GM11168 (cell line): ENCODE measurements around the gene ZNF423.

Experiments used
- in situ Hi-C: fragments of 300-500 bp; cut with MboI; formaldehyde crosslinking; loops from one replicate; pipeline ENCODE4 v1.12.0; 2022; ENCODE audit warnings: low sequenced_read_pairs; ENCODE audit not compliant: unreplicated experiment

The ZNF423 gene

DNA sequence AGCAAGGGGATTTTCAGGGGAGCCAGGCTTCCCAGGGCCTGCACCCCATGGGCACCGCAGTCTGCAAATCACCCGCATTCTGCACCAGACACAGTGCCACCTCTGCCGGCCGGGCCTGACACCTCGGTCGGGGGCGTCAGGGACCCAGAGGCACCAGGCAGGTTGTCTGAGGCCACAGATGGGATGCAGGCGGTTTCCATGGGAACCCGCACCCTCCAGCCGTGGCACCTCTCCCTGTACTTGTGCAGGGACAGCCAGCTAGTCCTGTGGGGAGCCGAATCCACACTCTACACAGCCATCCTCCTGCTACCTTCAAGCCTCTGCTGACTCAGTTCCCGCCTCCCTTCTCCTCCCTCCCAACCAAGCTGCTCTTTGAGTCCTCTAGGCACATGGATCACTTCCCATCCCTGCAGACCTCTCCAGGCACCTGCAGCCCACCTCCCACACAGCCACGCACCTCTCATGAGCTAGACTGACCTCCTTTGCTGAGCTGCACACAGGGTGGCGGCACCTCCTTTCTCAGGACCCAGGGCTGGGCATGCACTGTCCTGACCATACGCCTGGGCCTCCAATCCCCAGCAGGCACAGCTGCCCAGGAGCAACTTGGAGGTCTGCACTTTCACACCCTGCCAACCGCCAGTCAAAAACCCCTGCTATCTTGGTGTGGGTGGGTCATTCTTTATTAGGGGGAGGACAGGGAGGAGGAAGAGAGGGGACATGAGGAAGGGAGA is 362.9 kb downstream of the ZNF423 start:
- in situ Hi-C loops: no loop called here

DNA sequence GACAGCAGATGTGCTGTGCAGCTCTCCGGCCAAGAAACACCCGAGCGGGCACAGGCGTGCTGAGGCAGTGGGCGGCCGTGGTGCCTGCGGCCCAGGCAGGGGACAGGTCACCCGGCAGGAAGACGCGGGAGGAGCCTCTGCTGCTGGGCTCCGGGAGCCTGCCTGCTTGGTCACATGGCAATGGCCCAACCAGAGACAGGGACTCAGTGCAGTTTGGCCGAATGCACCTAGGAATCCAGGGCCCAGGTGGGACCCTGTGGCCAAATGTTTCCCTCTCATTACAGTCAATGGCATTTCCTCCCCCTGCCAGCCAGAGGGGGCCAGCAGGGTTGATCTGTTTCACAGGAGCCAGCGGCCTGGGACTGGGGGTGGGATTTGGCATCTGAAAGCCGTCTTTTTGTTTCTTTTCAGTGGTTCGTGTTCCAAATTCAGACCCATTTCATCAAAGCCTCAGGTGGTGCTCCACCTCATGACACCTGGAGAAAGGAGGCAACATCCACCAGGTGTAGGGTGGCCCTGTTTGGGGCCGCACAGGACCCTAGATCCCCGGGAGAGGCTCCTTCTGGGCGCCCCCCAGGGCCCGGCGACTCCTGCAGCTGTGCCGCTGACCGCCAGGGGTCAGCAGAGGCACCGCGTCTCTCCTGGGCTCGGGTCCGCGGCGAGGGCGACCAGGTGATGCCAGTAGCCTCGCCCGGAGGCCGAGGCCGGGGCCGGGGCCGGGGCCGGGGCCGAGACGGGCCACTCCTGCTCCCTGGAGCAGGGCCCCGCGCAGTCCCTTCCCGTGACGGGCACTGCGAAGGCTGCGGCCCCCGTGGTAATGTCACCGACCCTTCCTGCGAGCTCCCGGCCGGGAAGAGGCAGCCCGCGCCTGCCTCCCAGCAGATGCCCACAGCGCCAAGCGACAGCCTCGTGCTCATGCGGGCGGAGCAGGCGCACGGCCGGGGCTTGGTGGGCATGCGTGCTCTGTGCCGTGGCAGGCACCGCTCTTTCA is 363.8 kb downstream of the ZNF423 start:
- in situ Hi-C loops: no loop called here

DNA sequence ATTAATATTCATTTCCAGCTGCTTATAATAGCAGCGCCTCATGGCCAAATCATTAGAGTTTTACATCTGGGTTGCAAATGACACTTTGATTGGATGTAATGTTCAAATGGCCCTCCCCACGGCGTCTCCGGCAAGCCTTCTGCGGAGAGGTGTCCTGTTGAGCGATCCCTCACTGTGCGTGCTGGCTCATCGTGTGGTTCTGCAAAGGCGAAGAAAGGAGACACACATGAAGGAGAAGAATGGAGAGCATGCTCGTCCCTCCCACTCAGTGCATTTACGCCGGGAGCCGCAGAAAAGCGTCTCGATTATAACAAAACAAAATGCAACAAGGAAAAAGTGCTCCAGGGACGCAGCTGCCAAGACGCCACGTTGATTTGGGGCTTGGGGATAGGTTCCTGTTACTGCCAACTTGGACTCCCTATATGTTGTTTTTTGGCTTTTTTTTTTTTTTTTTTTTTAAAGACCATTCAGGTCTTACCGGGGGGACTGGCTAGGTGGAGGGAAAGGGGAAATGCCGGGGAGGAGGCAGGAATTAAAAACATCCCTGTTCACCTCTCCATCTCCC is 364.7 kb downstream of the ZNF423 start:
- in situ Hi-C loops: no loop called here

DNA sequence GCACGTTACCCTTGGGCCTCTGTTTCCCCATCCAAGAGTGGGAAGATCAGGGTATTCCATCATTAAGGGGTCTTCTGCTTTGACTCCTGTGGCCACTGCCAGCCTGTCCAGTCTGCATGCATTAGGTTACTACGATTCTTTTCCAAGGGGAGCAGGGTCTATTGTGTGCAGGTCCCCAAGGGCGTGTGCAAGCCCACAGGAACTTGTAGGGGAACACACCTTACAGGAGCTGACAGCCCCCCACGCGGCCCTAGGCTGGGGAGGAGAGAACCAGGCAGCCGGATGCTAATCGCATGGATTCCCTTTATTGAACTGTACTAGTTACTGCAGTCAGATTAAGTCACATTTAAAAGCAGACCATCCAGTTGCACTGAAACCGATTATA is 365.6 kb downstream of the ZNF423 start:
- in situ Hi-C loops: no loop called here

DNA sequence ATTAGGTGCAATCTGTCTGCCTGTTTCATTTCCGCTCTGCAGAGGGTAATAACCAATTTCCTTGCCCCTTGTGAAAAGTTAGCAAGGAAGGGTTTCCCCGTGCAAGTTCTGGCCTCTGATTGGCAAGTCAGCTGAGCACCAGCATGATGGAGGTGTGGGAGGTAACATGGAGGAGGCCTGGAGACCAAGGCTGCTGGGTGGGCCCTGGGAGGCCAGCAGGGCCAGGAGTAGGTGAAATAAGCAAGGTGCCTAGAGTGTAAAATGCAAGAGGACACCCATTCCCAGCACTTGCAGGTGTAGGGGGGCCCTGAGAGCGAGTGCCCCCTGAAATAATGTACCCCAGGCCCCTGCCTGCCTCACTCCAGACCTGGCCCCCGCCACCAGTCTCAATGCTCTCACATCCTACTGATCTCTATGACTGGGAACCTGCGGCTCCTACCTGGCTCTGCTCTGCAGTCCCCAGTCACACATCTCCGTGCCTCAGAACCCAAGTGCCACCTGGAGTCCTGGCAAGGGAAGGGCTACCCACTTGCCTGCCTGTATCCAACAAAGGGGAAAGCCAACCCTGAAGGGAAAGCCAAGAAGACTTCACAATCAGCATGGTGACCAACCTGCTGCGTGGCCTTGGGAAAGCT is 366.1 kb downstream of the ZNF423 start:
- in situ Hi-C loops: no loop called here

DNA sequence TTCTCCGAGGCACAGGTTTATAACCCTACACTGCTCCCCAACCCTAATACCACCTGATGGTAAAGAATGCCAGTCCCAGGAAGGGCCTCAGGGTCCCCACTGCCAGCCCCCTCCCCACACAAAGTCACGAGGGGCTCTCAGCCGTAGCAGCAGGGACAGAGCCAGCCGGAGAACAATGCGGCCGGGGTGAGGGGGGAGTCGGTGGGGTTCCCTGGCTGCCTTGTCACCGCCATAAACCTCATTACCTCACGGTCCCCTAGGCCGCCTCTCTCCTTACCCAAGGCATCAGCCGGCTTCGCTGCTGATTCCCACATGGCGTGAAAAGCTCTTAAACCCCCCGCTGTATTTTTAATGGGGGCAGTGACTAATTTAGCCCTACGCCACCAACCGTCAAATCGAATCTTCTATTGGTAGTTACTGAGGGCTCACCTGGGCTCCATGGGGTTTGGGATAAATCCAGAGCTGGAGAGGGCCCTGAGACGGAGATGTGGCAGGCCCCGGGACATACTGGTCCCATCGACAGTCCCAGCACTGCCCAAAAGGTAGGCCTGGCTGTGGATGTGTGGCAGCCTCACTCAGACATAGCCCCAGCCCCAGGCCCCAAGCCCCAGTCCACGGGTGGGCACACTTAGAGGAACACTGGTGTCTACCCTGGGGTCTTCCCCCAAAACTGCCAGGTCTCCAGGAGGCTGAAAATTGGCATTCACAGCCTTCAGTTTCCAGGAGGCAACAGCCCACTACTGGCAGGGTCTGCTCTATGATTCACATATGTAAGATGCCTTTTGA is 367.0 kb downstream of the ZNF423 start:
- in situ Hi-C loops: no loop called here

DNA sequence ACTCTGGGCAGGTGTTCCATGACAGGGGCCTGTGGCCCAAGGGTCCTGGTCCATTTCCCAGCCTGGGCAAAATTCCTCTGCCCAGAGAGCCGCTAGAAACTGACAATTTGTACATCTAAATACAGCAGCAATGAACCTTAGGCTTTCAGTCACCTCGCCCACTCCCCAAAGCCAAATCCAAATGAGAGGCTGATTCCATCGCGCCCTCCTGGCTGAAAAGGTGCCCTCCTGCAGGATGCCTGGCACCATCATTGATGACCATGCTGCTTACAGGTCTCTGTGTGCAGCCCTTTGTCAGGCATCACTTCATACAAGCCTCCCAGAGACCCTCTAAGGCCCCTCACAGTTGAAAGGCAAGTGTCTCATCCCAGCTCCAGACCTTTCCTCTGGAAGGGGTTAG is 367.6 kb downstream of the ZNF423 start:
- in situ Hi-C loops: no loop called here

DNA sequence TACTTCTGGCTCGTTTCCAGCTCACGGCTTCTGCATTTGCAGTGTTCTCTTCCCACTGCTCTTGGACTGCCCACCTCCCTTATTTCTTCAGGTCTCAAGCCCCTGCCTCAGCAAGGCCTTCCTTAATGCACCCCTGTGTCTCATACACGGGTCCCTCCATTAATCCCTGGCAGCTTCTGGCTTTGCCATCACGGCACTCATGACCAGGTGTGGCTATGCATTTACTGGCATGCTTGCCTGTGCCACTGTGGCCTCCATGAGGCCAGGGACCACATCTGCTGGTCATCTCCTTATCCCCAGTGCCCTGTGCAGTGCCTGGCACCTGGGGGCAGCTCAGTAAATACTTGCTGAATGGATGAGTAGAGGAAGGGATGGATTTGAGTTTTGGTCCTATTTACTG is 368.2 kb downstream of the ZNF423 start:
- in situ Hi-C loops: no loop called here

DNA sequence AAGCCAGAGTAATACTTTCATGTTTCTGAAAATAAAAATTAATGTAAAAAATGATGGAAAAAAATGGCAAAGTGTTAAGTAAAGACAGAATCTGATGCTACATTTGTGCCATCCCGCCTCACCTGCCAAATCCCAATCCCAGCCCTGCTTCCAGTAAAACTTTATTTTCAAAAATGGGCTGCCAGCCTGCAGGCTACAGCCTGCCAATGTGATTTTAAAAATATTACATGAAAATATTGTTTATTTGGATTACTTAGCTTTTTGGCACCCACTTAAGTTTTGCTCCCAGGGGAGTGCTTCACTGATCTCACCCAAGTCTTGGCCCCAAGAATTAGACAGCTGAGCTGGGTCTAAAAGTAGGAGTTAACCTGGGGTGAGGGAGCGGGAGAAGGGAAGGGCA is 369.5 kb downstream of the ZNF423 start:
- in situ Hi-C loops: no loop called here

DNA sequence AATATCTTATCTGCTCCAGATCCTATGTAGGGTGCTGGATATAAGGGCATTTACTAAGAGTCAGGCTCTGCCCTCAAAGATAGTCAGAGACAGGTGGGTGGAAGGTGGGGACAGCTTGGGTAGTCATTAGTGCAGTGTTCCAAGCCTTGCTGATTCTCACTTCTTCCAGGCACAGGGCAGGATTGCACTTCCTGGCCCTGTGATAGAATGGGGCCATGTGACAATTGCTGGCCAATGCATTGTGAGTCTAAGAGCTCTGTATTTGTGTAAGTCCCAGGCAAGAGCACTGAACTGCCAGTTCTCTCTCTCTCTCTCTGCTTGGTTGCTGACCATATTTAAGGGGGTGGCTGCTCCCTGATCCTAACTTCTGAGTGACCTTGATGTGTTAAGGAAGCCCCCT is 370.2 kb downstream of the ZNF423 start:
- in situ Hi-C loops: no loop called here

DNA sequence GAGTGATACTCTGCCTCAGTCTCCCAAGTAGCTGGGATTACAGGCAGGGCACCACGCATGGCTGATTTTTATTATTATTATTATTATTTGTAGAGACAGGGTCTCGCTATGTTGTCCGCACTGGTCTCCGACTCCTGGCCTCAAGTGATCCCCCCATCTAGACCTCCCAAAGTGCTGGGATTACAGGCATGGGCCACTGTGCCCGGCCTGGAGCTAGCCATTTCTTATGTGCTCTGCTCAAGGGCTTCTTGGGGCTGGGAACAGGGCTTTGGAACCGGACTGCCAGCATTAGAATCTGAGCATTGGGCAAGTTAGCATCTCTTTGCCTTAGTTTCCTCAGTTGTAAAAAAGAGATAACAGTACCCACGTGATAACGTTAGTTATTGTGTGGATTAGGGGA is 371.0 kb downstream of the ZNF423 start:
- in situ Hi-C loops: no loop called here

DNA sequence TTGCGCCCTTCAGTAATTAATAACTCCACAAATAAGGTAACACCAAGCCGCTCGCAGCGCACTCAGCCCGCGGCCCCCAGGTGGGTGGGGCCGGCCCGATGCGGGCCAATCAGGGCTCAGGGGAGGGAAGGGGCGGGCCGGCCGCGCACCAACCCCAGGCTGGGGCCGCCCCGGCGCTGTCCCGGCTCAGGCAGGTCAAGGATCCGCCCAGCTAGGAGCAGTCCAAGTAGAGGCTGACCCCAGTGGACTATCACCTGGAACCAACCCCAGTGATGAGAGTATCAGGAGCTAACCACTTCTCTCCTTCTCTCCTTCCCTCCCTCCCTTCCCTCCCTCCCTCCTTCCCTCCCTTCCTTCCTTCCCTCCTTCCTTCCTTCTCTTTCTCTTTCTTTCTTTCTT is 371.5 kb downstream of the ZNF423 start:
- in situ Hi-C loops: no loop called here

DNA sequence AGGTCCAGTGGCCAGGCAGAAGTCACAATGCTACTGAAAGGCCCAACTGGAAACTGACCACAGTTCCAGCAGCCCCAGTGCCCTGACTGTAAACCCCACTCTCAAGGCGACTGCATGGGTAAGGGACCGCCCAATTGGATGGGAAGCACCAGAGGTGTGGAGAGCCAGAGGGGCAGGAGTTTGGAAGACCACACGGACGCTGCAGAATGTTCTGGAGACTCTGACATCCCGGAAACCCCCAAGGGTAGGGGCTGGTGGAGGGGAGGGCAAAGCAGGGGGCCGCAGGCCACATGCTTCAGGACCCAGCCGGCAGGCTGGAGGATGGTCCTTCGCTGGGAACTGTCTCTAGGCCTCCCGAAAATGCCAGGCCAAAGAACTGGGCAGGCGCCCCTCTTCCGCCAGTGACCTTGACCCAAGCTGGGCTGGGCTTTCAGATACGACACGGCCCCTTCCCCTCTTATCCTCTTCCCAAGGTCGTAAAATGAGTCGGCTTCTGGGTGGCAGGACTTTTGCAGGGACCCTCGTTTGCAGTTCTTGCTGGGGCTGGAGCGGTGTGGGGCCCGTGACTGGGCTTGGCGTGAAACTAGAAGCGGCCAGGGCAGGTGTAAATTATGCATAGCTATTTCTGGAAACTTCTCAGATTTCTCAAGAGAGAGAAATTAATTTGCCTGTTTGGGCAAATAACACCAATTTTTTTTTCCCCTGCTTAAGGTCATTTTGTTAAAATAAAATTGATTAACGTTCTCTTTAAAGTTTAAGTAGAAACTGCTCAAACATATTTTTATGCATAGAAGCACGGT is 372.1 kb downstream of the ZNF423 start:
- in situ Hi-C loops: no loop called here

DNA sequence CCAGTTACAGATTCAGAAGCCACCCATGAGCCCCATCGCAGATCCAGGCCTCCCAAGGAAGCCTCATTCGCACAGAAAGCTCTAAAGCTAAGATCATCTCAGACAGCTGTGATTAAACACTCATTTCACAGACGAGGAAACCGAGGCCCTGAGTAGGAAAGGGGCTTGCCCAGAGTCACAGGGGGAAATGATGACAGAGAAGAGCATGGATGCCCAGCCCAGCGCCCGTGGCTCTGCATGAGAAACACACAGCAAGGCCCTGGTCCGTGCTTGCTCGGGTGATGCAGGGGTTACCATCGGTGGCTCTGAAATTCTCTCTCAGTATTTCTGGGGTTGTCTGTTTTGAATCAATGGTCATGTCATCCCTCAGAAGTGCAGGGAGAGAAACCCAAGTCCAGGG is 372.7 kb downstream of the ZNF423 start:
- in situ Hi-C loops: no loop called here

DNA sequence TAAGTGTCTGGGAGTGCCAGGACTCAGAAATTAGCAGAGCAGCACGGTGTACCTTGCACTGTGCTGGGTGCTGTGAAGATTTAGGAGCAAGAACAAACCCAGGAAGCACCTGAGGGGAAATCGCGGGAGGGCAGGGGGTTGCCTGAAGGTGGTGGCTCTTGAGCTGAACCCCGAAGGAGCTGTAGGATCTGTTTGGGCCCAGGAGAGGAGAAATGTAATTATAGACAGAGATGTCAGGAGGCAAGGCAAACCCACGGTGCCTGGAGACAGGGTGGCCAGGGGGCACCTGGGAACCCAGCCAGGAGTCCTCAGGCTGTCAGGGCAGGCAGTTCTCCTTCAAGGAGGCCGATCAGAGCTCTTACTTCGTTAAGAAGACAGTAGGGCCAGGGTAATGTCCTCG is 373.2 kb downstream of the ZNF423 start:
- in situ Hi-C loops: no loop called here

DNA sequence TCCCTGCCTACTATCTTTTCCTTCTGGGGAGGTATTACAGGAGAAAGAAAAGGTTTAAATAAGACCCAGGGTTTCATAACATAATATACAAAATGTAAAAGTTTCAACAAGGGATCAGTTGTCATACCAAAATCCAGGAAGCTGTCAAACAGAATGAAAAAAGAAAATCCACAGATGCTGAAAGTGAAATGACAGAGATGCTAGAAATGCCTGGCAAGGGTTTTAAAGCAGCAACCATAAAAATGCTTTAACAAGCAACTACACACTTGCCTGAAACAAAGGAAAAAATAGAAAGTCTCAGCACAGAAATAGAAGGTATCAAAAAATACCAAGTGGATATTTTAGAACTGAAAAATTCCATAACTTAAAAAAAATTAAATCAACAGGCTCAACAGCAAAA is 377.3 kb downstream of the ZNF423 start:
- in situ Hi-C loops: no loop called here

DNA sequence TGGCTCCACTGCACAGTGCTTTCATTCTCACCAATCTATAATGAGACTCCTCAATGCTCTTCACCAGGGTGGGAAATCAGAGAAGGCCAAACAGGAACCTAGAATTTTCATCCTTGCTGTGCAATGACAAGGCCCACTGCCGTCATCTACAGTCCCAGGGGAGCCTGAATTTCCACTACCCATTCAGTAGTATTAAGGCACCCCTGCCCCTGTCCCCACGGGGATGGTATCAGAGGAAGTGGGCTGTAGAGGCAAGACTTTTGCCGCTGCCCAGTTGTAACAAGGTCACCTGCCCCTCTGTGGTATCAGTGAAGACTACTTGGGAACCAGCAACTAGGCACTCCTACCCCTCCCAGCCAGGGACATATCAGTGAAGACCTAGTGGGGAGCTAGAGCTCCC is 377.8 kb downstream of the ZNF423 start:
- in situ Hi-C loops: no loop called here

DNA sequence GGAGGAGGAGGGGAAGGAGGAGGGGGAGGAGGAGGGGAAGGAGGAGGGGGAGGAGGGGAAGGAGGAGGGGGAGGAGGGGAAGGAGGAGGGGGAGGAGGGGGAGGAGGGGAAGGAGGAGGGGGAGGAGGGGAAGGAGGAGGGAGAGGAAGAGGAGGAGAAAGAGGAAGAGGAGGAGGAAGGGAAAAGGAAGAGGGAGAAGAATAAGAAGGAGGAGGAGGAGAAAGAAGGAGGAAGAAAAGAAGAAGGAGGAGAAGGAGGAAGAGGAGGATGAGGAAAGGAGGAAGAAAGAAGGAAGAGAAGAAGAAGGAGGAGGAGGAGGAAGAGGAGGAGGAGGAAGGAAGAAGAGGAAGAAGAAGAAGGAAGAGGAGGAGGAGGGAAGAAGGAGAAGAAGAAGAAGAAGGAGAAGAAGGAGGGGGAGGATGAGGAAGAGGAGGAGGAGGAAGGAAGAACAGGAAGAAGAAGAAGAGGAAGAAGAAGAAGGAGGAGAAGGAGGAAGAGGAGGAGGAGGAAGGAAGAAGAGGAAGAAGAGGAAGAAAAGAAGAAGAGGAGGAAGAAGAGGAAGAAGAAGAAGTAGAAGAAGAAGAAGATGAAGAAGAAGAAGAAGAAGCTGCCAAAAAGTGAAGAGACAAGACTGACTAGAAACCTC is 378.5 kb downstream of the ZNF423 start:
- in situ Hi-C loops: no loop called here

DNA sequence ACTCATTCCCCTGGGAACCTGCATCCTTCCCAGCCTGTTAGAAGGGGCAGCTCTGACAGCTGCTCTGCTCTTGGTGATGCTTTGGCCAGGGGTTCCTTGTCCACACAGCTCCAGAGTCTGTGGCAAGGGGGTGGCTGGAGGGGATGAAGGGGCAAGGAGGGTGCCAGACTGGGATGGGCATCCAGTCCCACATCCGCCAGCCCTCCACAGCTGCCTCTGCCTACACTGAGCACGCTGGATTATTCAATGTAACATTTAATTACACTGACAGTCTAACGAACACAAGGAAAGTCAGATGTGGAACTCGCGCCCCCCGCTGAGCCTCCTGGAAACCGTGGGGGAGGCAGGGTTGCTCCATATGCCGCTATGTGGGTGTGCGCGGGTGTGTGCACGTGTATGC is 381.2 kb downstream of the ZNF423 start:
- in situ Hi-C loops: no loop called here
